IMR-90 (cell line): Measurements from ENCODE around the gene PDZRN3. TPM values are rescaled to one million over a fixed set of nuclear protein-coding genes. Genes with fewer than 3 reads are reported as not detected.

ENCODE experiments used
- ATAC-seq: fragments of 200-7000 bp; cut with Tn5 transposase; 2 replicates; pipeline ENCODE4 v1.9.1; 2020; ENCODE audit warnings: low read depth, mild to moderate bottlenecking, moderate library complexity
- BruUV-seq: library from RNA; stranded (reverse); fragments of 400-500 nt; replicated peaks from 2 replicates; lab custom pipeline; 2021; lab: Mats Ljungman, UMichigan
- CTCF ChIA-PET: fragments of 300-600 bp; formaldehyde crosslinking; extraction: SDS; loops from one replicate; lab custom pipeline; 2021; ENCODE audit warnings: antibody characterized with exemption; lab: Yijun Ruan, JAX
- POLR2A ChIA-PET: fragments of 300-600 bp; sonication (Branson Sonifier 250); formaldehyde crosslinking; loops from one replicate; lab custom pipeline; 2022; ENCODE audit warnings: antibody characterized with exemption; ENCODE audit not compliant: unreplicated experiment; lab: Charles Lee
- DNase-seq: peaks from one replicate; pipeline ENCODE4 v3.0.0; 2013
- H2AFZ ChIP-seq: replicated peaks from 2 replicates; pipeline ENCODE3; 2013; ENCODE audit warnings: low read length, mild to moderate bottlenecking; ENCODE audit not compliant: poor library complexity
- H2AK5ac ChIP-seq: 2 replicates; pipeline ENCODE4 v1.6.1; 2013; ENCODE audit warnings: low read depth, low read length, inconsistent platforms
- H2AK9ac ChIP-seq: replicated peaks from 2 replicates; pipeline ENCODE3; 2013; ENCODE audit warnings: mild to moderate bottlenecking, low read depth, low read length, moderate library complexity; ENCODE audit not compliant: poor library complexity
- H2BK120ac ChIP-seq: 2 replicates; pipeline ENCODE4 v1.6.1; 2013; ENCODE audit warnings: low read depth, low read length, inconsistent platforms
- H2BK15ac ChIP-seq: 3 replicates; pipeline ENCODE4 v1.6.1; 2013; ENCODE audit warnings: low read depth, low read length, inconsistent platforms
- H2BK20ac ChIP-seq: 2 replicates; pipeline ENCODE4 v1.6.1; 2013; ENCODE audit warnings: low read depth, mild to moderate bottlenecking, inconsistent platforms, low read length, moderate library complexity
- H2BK5ac ChIP-seq: 2 replicates; pipeline ENCODE4 v1.6.1; 2013; ENCODE audit warnings: mild to moderate bottlenecking, low read depth, low read length, inconsistent platforms; ENCODE audit not compliant: poor library complexity, severe bottlenecking
- H3K14ac ChIP-seq: replicated peaks from 2 replicates; pipeline ENCODE4 v1.6.1; 2013; ENCODE audit warnings: low read depth, low read length, inconsistent platforms
- H3K18ac ChIP-seq: 2 replicates; pipeline ENCODE4 v1.6.1; 2013; ENCODE audit warnings: low read depth, low read length, control low read depth
- H3K23ac ChIP-seq: 2 replicates; pipeline ENCODE4 v1.6.1; 2013; ENCODE audit warnings: low read depth, low read length, inconsistent platforms
- H3K27ac ChIP-seq: 2 replicates; pipeline ENCODE4 v1.5.1; 2013; ENCODE audit warnings: mild to moderate bottlenecking, control low read depth, low read length; ENCODE audit not compliant: insufficient read depth
- H3K27me3 ChIP-seq: 2 replicates; pipeline ENCODE4 v1.6.1; 2013; ENCODE audit warnings: low read length; ENCODE audit not compliant: control insufficient read depth, insufficient read depth
- H3K36me3 ChIP-seq: 2 replicates; pipeline ENCODE4 v1.6.1; 2013; ENCODE audit warnings: low read length, mixed read lengths; ENCODE audit not compliant: control insufficient read depth, insufficient read depth
- H3K4ac ChIP-seq: 2 replicates; pipeline ENCODE4 v1.6.1; 2013; ENCODE audit warnings: low read depth, low read length, inconsistent platforms
- H3K4me1 ChIP-seq: 2 replicates; pipeline ENCODE4 v1.6.1; 2013; ENCODE audit warnings: low read length, mixed read lengths; ENCODE audit not compliant: control insufficient read depth, insufficient read depth
- H3K4me2 ChIP-seq: 2 replicates; pipeline ENCODE4 v1.6.1; 2013; ENCODE audit warnings: low read depth, mild to moderate bottlenecking, control low read depth, low read length, moderate library complexity
- H3K4me3 ChIP-seq: 2 replicates; pipeline ENCODE4 v1.5.1; 2013; ENCODE audit warnings: low read depth, mild to moderate bottlenecking, control low read depth, low read length, moderate library complexity; ENCODE audit not compliant: insufficient read depth
- H3K56ac ChIP-seq: 2 replicates; pipeline ENCODE4 v1.6.1; 2013; ENCODE audit warnings: low read length, inconsistent platforms; ENCODE audit not compliant: insufficient read depth; ENCODE audit errors: extremely low read depth
- H3K79me1 ChIP-seq, 2 experiments: 2 replicates each; pipeline ENCODE4 v1.6.1; 2013; ENCODE audit warnings: low read length in 2 of 2, inconsistent platforms in 1 of 2, low read depth in 1 of 2
- H3K9ac ChIP-seq: 2 replicates; pipeline ENCODE4 v1.6.1; 2013; ENCODE audit warnings: low read depth, low read length, control low read depth
- H3K9me1 ChIP-seq: 2 replicates; pipeline ENCODE4 v1.6.1; 2013; ENCODE audit warnings: low read length, inconsistent platforms; ENCODE audit not compliant: insufficient read depth
- H3K9me3 ChIP-seq: 2 replicates; pipeline ENCODE4 v1.6.1; 2013; ENCODE audit warnings: low read length; ENCODE audit not compliant: control insufficient read depth, insufficient read depth
- H4K20me1 ChIP-seq: 2 replicates; pipeline ENCODE4 v1.6.1; 2013; ENCODE audit warnings: low read length, inconsistent platforms; ENCODE audit not compliant: insufficient read depth
- H4K5ac ChIP-seq: 2 replicates; pipeline ENCODE4 v1.6.1; 2013; ENCODE audit warnings: mild to moderate bottlenecking, low read depth, low read length, control low read depth
- H4K8ac ChIP-seq, 2 experiments: 2 replicates each; pipeline ENCODE4 v1.6.1; 2013; ENCODE audit warnings: low read depth in 2 of 2, low read length in 2 of 2, control low read depth in 1 of 2, inconsistent platforms in 1 of 2
- H4K91ac ChIP-seq: 2 replicates; pipeline ENCODE4 v1.6.1; 2013; ENCODE audit warnings: low read depth, low read length, inconsistent platforms; ENCODE audit not compliant: insufficient read depth
- BHLHE40 ChIP-seq: fragments of 150-350 bp; IDR thresholded peaks from 2 replicates; pipeline ENCODE4 v1.6.1; 2016; ENCODE audit warnings: mild to moderate bottlenecking, low read depth, low read length
- CTCF ChIP-seq: conservative IDR thresholded peaks from 2 replicates; pipeline ENCODE4 v1.5.1; 2012; ENCODE audit warnings: mild to moderate bottlenecking, low read depth, low read length, improper control_type of control experiment
- RAD21 ChIP-seq: IDR thresholded peaks from 2 replicates; pipeline ENCODE4 v1.6.1; 2012; ENCODE audit warnings: low read length, improper control_type of control experiment
- RFX5 ChIP-seq: IDR thresholded peaks from 2 replicates; pipeline ENCODE4 v1.8.0; 2012; ENCODE audit warnings: low read depth, mild to moderate bottlenecking, low read length, moderate library complexity
- SMC3 ChIP-seq: fragments of 150-350 bp; IDR thresholded peaks from 2 replicates; pipeline ENCODE4 v1.6.1; 2016; ENCODE audit warnings: low read depth, mild to moderate bottlenecking, antibody characterized with exemption, low read length, moderate library complexity
- WGBS, 2 experiments: methylation state at CpG; one replicate each; pipeline versions ENCODE4 v1.1.5 to v1.1.7; 2013; ENCODE audit warnings: missing lambda C conversion rate in 2 of 2; ENCODE audit not compliant: insufficient read length in 1 of 2; ENCODE audit errors: extremely low coverage in 2 of 2; 5-methylcytosine and 5-hydroxymethylcytosine counted together
- dilution Hi-C: fragments of 300-500 bp; cut with HindIII; formaldehyde crosslinking; loops from one replicate; pipeline ENCODE4 v1.14.3; 2018; ENCODE audit warnings: low sequenced_read_pairs; ENCODE audit not compliant: unreplicated experiment
- in situ Hi-C: fragments of 300-500 bp; cut with MboI; formaldehyde crosslinking; loops from 3 replicates; pipeline ENCODE4 v1.14.3; 2019; ENCODE audit warnings: low sequenced_read_pairs, inconsistent platforms, mixed read lengths
- intact Hi-C: fragments of 100-400 bp; cut with micrococcal nuclease; formaldehyde crosslinking; loops from 2 replicates; pipeline ENCODE4 v1.10.0; 2022
- polyA plus RNA-seq, 3 experiments: library from polyadenylated mRNA; depleted of rRNA; stranded (reverse); fragments of >200 nt; gene quantifications; 2 replicates each; pipeline ENCODE4 v1.2.3, GENCODE V29; 2012; ENCODE audit warnings: low replicate concordance in 1 of 3
- total RNA-seq: library from RNA; depleted of rRNA; stranded (reverse); fragments of >200 nt; gene quantifications from 2 replicates; pipeline ENCODE4 v1.2.3, GENCODE V29; 2012

The PDZRN3 gene
- total and polyA plus RNA-seq, 2 of the 4 experiments (the other 2 are of a cell fraction), result 9.4 to 17.0 TPM

GRCh38 chr3:73432023-73432705, 192.6 kb downstream of the PDZRN3 start:
- intact Hi-C loops (loop anchor here (1.0 to 10.0 kb wide), 2 partner anchors 187 to 331 kb away; no protein-coding TSS in a partner anchor), dilution Hi-C loops (no loop called here), in situ Hi-C loops (loop anchor here (5.0 kb wide), 1 partner anchor 330 kb away; no protein-coding TSS in a partner anchor)
- DNase-seq, result peak; percentile 54
- no peaks in the 10 kb centered on the region for H3K9me3 ChIP-seq
- H4K20me1 ChIP-seq, result peaks cover 21% of the 10 kb centered on the region; the same call in 1 of the 2 replicates
- no peak overlapping the region for H2AK5ac ChIP-seq
- no peak overlapping the region for H3K56ac ChIP-seq
- H3K4me1 ChIP-seq, result no peaks in the 10 kb centered on the region; the same call in none of the 2 replicates
- BruUV-seq, result no TSS peak
- no peak overlapping the region for H3K23ac ChIP-seq
- H2AFZ ChIP-seq, result peak overlapping the region; percentile 47
- H2BK15ac ChIP-seq, result no peak overlapping the region
- no peak overlapping the region for H2BK5ac ChIP-seq
- no peak overlapping the region for H3K9ac ChIP-seq
- CTCF ChIA-PET, result interaction anchor here (0.5 to 0.7 kb wide), 2 partner anchors 19 to 61 kb away, joined by 3 read pairs; no protein-coding TSS in a partner anchor
- no peak overlapping the region for H3K4me3 ChIP-seq
- H3K14ac ChIP-seq, result no peak overlapping the region
- ATAC-seq, result peak; percentile 49; the same call in 1 of the 2 replicates
- H4K5ac ChIP-seq, result no peak overlapping the region
- no peak overlapping the region for H4K91ac ChIP-seq
- H3K79me1 ChIP-seq, result peaks cover 0 to 4% of the 10 kb centered on the region in 2 experiments; a peak in 1 of 4 replicates
- TF ChIP-seq RAD21, result peak; percentile 65
- peak; percentile 71 for TF ChIP-seq SMC3
- peak; percentile 68 for TF ChIP-seq CTCF
- TF ChIP-seq BHLHE40, result no peak
- TF ChIP-seq RFX5, result no peak
- H3K4ac ChIP-seq, result no peak overlapping the region
- H3K36me3 ChIP-seq, result no peaks in the 10 kb centered on the region; the same call in 1 of the 2 replicates
- H3K27me3 ChIP-seq, result no peaks in the 10 kb centered on the region; the same call in 1 of the 2 replicates
- WGBS, 2 experiments, result no CpG with 5 or more reads among the region's 9 CpGs
- no peak overlapping the region for H3K18ac ChIP-seq
- H2BK20ac ChIP-seq, result no peak overlapping the region
- no peak overlapping the region for H4K8ac ChIP-seq
- no peak overlapping the region for H3K4me2 ChIP-seq
- no peak overlapping the region for H2AK9ac ChIP-seq
- H3K9me1 ChIP-seq, result no peaks in the 10 kb centered on the region
- POLR2A ChIA-PET, result no interaction called here
- no peak overlapping the region for H2BK120ac ChIP-seq
- no peak overlapping the region for H3K27ac ChIP-seq
